Ishikawa (cell line): ENCODE measurements around the gene AAR2.

ENCODE experiments used
- CEBPB ChIP-seq: IDR thresholded peaks from 2 replicates; pipeline ENCODE4 v1.6.1; 2012
- CREB1 ChIP-seq: IDR thresholded peaks from 2 replicates; pipeline ENCODE4 v1.6.1; 2012; ENCODE audit warnings: low read depth
- EP300 ChIP-seq: IDR thresholded peaks from 2 replicates; pipeline ENCODE4 v1.6.1; 2012; ENCODE audit warnings: borderline replicate concordance
- FOXM1 ChIP-seq: IDR thresholded peaks from 2 replicates; pipeline ENCODE4 v1.6.1; 2012; ENCODE audit warnings: low read depth, borderline replicate concordance
- NFIC ChIP-seq: IDR thresholded peaks from 2 replicates; pipeline ENCODE4 v1.6.1; 2012
- TCF12 ChIP-seq: IDR thresholded peaks from 2 replicates; pipeline ENCODE4 v1.6.1; 2012; ENCODE audit warnings: low read depth
- TEAD4 ChIP-seq: IDR thresholded peaks from 2 replicates; pipeline ENCODE4 v1.6.1; 2012
- YY1 ChIP-seq: IDR thresholded peaks from 2 replicates; pipeline ENCODE4 v1.6.1; 2012; ENCODE audit warnings: low read depth
- TF ChIP-seq, protein P1 (sequence below): IDR thresholded peaks from 2 replicates; pipeline ENCODE4 v1.6.1; 2012
- TF ChIP-seq, protein P2 (sequence below): IDR thresholded peaks from 2 replicates; pipeline ENCODE4 v1.6.1; 2012; ENCODE audit warnings: low read depth, mild to moderate bottlenecking

DNA sequence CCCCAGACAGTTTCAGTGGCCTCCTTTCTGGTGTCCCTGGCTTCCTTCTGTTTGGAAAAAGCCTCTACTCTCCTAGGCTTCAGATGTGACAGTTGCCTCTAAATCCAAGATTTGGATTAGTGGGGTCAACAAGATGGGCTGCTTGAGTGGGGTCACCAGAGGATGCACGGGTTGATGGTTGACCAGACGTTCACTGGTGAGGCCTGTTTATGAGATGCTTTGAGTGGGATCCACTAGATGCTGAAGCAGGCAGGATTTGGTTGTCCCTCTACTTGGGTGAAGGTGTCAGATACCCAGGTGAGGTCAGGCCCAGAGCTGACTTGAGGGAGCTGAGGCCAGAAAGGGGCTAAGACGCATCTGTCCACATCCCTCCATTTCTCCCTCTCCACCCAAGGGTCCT, 61.8 kb downstream of the AAR2 start:
- no peak for TF ChIP-seq FOXM1
- TF ChIP-seq, protein P1, sequence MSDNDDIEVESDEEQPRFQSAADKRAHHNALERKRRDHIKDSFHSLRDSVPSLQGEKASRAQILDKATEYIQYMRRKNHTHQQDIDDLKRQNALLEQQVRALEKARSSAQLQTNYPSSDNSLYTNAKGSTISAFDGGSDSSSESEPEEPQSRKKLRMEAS: no peak
- TF ChIP-seq EP300: no peak
- TF ChIP-seq TCF12: no peak
- no peak for TF ChIP-seq CEBPB
- TF ChIP-seq, protein P2, sequence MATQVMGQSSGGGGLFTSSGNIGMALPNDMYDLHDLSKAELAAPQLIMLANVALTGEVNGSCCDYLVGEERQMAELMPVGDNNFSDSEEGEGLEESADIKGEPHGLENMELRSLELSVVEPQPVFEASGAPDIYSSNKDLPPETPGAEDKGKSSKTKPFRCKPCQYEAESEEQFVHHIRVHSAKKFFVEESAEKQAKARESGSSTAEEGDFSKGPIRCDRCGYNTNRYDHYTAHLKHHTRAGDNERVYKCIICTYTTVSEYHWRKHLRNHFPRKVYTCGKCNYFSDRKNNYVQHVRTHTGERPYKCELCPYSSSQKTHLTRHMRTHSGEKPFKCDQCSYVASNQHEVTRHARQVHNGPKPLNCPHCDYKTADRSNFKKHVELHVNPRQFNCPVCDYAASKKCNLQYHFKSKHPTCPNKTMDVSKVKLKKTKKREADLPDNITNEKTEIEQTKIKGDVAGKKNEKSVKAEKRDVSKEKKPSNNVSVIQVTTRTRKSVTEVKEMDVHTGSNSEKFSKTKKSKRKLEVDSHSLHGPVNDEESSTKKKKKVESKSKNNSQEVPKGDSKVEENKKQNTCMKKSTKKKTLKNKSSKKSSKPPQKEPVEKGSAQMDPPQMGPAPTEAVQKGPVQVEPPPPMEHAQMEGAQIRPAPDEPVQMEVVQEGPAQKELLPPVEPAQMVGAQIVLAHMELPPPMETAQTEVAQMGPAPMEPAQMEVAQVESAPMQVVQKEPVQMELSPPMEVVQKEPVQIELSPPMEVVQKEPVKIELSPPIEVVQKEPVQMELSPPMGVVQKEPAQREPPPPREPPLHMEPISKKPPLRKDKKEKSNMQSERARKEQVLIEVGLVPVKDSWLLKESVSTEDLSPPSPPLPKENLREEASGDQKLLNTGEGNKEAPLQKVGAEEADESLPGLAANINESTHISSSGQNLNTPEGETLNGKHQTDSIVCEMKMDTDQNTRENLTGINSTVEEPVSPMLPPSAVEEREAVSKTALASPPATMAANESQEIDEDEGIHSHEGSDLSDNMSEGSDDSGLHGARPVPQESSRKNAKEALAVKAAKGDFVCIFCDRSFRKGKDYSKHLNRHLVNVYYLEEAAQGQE: no peak
- TF ChIP-seq CREB1: no peak
- TF ChIP-seq NFIC: no peak
- no peak for TF ChIP-seq YY1
- TF ChIP-seq TEAD4: no peak
